K562 (cell line): Measurements from ENCODE around the gene PPCDC. TPM values are rescaled to one million over a fixed set of nuclear protein-coding genes. Genes with fewer than 3 reads are reported as not detected.

Source experiments
- BHLHE40 ChIP-seq: IDR thresholded peaks from 2 replicates; pipeline ENCODE4 v1.6.1; 2011; ENCODE audit warnings: low read length, improper control_type of control experiment
- HCFC1 ChIP-seq: IDR thresholded peaks from 2 replicates; pipeline ENCODE4 v1.6.1; 2012; ENCODE audit warnings: low read depth, low read length, improper control_type of control experiment
- HNRNPK ChIP-seq: fragments of 200-400 bp; formaldehyde crosslinking; IDR thresholded peaks from one replicate; pipeline ENCODE4 v1.6.1; 2018; ENCODE audit warnings: mild to moderate bottlenecking, low read depth, low read length; ENCODE audit not compliant: poor library complexity, severe bottlenecking
- NCOA6 ChIP-seq: fragments of 450-650 bp; IDR thresholded peaks from 2 replicates; pipeline ENCODE4 v1.6.1; 2017; ENCODE audit warnings: mild to moderate bottlenecking
- NEUROD1 ChIP-seq: fragments of 150-350 bp; IDR thresholded peaks from 2 replicates; pipeline ENCODE4 v1.6.1; 2014; ENCODE audit warnings: borderline replicate concordance, low read length, low read depth; ENCODE audit not compliant: partially characterized antibody
- POLR2AphosphoS2 ChIP-seq: IDR thresholded peaks from 2 replicates; pipeline ENCODE4 v1.6.1; 2012; ENCODE audit warnings: low read length, improper control_type of control experiment
- TCFL5 ChIP-seq: fragments of 250-450 bp; sonication (Bioruptor Pico); conservative IDR thresholded peaks from 2 replicates; pipeline ENCODE4 v1.6.1; 2021; ENCODE audit warnings: mild to moderate bottlenecking, moderate library complexity, matching md5 sums
- WHSC1 ChIP-seq: IDR thresholded peaks from one replicate; pipeline ENCODE4 v1.6.1; 2012; ENCODE audit warnings: low read length, control low read depth, inconsistent platforms
- ZC3H8 ChIP-seq: fragments of 450-650 bp; IDR thresholded peaks from 2 replicates; pipeline ENCODE4 v1.6.1; 2017
- ZNF282 ChIP-seq: sonication (generic); formaldehyde crosslinking; IDR thresholded peaks from 2 replicates; pipeline ENCODE4 v1.8.1; 2023; ENCODE audit warnings: missing genetic modification reagents
- polyA plus RNA-seq, 8 experiments: library from polyadenylated mRNA; depleted of rRNA in 4 of 8; stranded (reverse) in 5 of 8; unstranded in 3 of 8; fragments of >200 nt; fragmentation: Nextera tagmentation in 2 of 8; fragmentation: Illumina TruSeq in 1 of 8; extraction: Ambion mirVana in 2 of 8; extraction: Trizol in 1 of 8; gene quantifications; 2 replicates each; pipeline versions ENCODE4 v1.2.1 to v1.2.3, GENCODE V29; 2011 to 2014; ENCODE audit warnings: inconsistent platforms in 1 of 8, missing spikeins in 1 of 8
- total RNA-seq, 7 experiments: library from RNA; depleted of rRNA in 6 of 7; stranded (reverse); fragments of >200 nt in 6 of 7; fragmentation: Illumina TruSeq in 2 of 7; extraction: Trizol in 2 of 7; gene quantifications; 2 replicates each; pipeline versions ENCODE4 v1.2.1 to v1.2.3, GENCODE V29; 2011 to 2021; ENCODE audit warnings: low replicate concordance in 1 of 7
- TF ChIP-seq, protein P1 (sequence below): fragments of 250-450 bp; sonication (Bioruptor Pico); IDR thresholded peaks from 2 replicates; pipeline ENCODE4 v1.8.0; 2021; ENCODE audit warnings: moderate library complexity, mild to moderate bottlenecking, inconsistent platforms
- TF ChIP-seq, protein P2 (sequence below): fragments of 450-650 bp; IDR thresholded peaks from 2 replicates; pipeline ENCODE4 v1.6.1; 2016; ENCODE audit warnings: borderline replicate concordance
- TF ChIP-seq, protein P3 (sequence below): sonication (generic); formaldehyde crosslinking; IDR thresholded peaks from 2 replicates; pipeline ENCODE4 v1.8.1; 2022; ENCODE audit warnings: missing genetic modification reagents
- TF ChIP-seq, protein P4 (sequence below): fragments of 450-650 bp; IDR thresholded peaks from 2 replicates; pipeline ENCODE4 v1.6.1; 2016; ENCODE audit warnings: low read depth

Gene PPCDC
- total and polyA plus RNA-seq, 9 of the 15 experiments (the other 6 are each of a cell fraction or from before 2014, with no cell fraction given): 10.9 to 53.6 (median 16.7) TPM

DNA sequence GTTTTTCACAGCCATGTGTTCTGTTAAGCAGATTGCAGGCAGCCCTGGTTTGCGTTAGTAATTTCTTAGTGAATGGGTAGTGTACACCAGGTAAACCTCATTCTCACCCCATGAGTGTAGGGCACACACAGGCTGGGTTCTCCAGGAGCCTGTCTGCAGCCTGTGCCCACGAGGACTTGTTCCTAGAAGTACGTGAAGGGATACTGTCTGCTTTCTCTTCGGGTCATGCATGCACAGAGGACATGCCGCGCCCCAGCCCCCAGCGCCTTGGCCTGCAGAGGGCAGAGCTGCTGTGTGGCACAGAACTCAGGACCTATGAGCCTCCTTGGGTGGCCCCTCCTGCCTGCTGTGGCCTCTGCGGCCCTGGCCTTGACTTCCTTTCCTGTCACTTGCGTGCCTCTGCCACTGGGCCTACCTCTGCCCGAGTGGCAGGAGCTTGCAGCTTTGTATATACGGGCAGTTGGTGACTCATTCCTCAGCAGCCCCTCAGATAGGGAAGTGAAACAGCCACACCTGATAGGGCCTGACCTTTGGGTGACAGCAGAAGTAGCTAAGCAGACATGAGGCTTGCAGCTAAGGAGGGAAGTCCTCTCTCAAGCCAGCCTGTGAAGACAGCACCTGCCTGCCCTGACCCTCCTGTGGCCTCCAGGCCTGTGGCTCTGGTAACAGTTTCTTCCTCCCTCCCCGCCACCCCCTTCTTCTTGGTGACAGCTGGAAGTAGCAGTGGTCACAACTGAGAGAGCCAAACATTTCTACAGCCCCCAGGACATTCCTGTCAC is 19.5 kb downstream of the PPCDC start (continued):
- TF ChIP-seq, protein P1, sequence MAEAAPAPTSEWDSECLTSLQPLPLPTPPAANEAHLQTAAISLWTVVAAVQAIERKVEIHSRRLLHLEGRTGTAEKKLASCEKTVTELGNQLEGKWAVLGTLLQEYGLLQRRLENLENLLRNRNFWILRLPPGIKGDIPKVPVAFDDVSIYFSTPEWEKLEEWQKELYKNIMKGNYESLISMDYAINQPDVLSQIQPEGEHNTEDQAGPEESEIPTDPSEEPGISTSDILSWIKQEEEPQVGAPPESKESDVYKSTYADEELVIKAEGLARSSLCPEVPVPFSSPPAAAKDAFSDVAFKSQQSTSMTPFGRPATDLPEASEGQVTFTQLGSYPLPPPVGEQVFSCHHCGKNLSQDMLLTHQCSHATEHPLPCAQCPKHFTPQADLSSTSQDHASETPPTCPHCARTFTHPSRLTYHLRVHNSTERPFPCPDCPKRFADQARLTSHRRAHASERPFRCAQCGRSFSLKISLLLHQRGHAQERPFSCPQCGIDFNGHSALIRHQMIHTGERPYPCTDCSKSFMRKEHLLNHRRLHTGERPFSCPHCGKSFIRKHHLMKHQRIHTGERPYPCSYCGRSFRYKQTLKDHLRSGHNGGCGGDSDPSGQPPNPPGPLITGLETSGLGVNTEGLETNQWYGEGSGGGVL (CRISPR knock-in tag): no peak
- no peak for TF ChIP-seq TCFL5 (CRISPR knock-in tag)
- TF ChIP-seq, protein P2, sequence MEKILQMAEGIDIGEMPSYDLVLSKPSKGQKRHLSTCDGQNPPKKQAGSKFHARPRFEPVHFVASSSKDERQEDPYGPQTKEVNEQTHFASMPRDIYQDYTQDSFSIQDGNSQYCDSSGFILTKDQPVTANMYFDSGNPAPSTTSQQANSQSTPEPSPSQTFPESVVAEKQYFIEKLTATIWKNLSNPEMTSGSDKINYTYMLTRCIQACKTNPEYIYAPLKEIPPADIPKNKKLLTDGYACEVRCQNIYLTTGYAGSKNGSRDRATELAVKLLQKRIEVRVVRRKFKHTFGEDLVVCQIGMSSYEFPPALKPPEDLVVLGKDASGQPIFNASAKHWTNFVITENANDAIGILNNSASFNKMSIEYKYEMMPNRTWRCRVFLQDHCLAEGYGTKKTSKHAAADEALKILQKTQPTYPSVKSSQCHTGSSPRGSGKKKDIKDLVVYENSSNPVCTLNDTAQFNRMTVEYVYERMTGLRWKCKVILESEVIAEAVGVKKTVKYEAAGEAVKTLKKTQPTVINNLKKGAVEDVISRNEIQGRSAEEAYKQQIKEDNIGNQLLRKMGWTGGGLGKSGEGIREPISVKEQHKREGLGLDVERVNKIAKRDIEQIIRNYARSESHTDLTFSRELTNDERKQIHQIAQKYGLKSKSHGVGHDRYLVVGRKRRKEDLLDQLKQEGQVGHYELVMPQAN: no peak
- no peak for TF ChIP-seq HNRNPK
- no peak for TF ChIP-seq NCOA6
- no peak for TF ChIP-seq HCFC1
- no peak for TF ChIP-seq POLR2AphosphoS2
- TF ChIP-seq ZC3H8: no peak
- TF ChIP-seq, protein P3, sequence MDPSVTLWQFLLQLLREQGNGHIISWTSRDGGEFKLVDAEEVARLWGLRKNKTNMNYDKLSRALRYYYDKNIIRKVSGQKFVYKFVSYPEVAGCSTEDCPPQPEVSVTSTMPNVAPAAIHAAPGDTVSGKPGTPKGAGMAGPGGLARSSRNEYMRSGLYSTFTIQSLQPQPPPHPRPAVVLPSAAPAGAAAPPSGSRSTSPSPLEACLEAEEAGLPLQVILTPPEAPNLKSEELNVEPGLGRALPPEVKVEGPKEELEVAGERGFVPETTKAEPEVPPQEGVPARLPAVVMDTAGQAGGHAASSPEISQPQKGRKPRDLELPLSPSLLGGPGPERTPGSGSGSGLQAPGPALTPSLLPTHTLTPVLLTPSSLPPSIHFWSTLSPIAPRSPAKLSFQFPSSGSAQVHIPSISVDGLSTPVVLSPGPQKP: no peak
- no peak for TF ChIP-seq WHSC1
- no peak for TF ChIP-seq BHLHE40
- TF ChIP-seq, protein P4, sequence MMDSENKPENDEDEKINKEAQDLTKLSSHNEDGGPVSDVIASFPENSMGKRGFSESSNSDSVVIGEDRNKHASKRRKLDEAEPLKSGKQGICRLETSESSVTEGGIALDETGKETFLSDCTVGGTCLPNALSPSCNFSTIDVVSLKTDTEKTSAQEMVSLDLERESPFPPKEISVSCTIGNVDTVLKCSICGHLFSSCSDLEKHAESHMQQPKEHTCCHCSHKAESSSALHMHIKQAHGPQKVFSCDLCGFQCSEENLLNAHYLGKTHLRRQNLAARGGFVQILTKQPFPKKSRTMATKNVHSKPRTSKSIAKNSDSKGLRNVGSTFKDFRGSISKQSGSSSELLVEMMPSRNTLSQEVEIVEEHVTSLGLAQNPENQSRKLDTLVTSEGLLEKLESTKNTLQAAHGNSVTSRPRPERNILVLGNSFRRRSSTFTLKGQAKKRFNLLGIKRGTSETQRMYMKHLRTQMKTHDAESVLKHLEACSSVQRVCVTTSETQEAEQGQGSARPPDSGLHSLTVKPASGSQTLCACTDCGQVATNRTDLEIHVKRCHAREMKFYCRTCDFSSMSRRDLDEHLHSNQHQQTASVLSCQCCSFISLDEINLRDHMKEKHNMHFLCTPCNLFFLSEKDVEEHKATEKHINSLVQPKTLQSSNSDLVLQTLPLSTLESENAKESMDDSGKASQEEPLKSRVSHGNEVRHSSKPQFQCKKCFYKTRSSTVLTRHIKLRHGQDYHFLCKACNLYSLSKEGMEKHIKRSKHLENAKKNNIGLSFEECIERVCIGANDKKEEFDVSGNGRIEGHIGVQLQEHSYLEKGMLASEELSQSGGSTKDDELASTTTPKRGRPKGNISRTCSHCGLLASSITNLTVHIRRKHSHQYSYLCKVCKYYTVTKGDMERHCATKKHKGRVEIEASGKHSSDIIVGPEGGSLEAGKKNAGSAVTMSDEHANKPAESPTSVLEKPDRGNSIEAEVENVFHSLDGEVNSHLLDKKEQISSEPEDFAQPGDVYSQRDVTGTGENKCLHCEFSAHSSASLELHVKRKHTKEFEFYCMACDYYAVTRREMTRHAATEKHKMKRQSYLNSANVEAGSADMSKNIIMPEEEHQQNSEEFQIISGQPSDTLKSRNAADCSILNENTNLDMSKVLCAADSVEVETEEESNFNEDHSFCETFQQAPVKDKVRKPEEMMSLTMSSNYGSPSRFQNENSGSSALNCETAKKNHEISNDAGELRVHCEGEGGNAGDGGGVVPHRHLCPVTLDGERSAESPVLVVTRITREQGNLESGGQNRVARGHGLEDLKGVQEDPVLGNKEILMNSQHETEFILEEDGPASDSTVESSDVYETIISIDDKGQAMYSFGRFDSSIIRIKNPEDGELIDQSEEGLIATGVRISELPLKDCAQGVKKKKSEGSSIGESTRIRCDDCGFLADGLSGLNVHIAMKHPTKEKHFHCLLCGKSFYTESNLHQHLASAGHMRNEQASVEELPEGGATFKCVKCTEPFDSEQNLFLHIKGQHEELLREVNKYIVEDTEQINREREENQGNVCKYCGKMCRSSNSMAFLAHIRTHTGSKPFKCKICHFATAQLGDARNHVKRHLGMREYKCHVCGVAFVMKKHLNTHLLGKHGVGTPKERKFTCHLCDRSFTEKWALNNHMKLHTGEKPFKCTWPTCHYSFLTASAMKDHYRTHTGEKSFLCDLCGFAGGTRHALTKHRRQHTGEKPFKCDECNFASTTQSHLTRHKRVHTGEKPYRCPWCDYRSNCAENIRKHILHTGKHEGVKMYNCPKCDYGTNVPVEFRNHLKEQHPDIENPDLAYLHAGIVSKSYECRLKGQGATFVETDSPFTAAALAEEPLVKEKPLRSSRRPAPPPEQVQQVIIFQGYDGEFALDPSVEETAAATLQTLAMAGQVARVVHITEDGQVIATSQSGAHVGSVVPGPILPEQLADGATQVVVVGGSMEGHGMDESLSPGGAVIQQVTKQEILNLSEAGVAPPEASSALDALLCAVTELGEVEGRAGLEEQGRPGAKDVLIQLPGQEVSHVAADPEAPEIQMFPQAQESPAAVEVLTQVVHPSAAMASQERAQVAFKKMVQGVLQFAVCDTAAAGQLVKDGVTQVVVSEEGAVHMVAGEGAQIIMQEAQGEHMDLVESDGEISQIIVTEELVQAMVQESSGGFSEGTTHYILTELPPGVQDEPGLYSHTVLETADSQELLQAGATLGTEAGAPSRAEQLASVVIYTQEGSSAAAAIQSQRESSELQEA: no peak
- TF ChIP-seq ZNF282: no peak
- TF ChIP-seq NEUROD1: no peak
